GM13977 (cell line): ENCODE data around the gene TMEM18.

Source experiments
- DNase-seq: peaks from one replicate; pipeline ENCODE4 v3.0.0; 2012; ENCODE audit warnings: low spot score
- in situ Hi-C: fragments of 300-500 bp; cut with MboI; formaldehyde crosslinking; loops from one replicate; pipeline ENCODE4 v1.12.0; 2022; ENCODE audit warnings: low sequenced_read_pairs, low pct_unique_long_range_greater_than_20kb, mixed read lengths, inconsistent platforms; ENCODE audit not compliant: unreplicated experiment
- TF ChIP-seq, protein P1 (sequence below): IDR thresholded peaks from 2 replicates; pipeline ENCODE4 v1.5.1; 2012; ENCODE audit warnings: mild to moderate bottlenecking, control low read depth; ENCODE audit not compliant: insufficient read depth; ENCODE audit errors: extremely low read depth, missing control alignments

Gene TMEM18

DNA sequence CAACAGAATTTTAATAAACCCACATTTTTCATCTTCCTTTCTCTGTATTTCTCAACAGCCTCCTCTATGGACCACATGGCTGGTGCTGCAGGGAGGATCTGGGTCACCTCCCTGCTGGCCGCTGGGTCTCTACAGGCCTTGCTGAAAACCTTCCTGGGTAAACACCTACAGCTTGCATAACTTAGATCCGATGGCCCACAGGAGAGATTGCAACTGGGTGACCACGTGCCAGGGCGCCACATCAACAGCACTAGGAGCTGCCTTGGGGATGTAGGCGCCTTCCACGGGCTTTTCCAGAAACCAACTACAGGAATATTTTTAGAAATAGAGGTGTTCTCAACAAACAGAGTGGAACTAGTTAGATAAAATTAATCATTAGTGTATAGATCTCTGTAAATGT, 19.4 kb downstream of the TMEM18 start:
- TF ChIP-seq, protein P1, sequence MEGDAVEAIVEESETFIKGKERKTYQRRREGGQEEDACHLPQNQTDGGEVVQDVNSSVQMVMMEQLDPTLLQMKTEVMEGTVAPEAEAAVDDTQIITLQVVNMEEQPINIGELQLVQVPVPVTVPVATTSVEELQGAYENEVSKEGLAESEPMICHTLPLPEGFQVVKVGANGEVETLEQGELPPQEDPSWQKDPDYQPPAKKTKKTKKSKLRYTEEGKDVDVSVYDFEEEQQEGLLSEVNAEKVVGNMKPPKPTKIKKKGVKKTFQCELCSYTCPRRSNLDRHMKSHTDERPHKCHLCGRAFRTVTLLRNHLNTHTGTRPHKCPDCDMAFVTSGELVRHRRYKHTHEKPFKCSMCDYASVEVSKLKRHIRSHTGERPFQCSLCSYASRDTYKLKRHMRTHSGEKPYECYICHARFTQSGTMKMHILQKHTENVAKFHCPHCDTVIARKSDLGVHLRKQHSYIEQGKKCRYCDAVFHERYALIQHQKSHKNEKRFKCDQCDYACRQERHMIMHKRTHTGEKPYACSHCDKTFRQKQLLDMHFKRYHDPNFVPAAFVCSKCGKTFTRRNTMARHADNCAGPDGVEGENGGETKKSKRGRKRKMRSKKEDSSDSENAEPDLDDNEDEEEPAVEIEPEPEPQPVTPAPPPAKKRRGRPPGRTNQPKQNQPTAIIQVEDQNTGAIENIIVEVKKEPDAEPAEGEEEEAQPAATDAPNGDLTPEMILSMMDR = no peak
- DNase-seq = no peak
- in situ Hi-C loops = no loop called here

DNA sequence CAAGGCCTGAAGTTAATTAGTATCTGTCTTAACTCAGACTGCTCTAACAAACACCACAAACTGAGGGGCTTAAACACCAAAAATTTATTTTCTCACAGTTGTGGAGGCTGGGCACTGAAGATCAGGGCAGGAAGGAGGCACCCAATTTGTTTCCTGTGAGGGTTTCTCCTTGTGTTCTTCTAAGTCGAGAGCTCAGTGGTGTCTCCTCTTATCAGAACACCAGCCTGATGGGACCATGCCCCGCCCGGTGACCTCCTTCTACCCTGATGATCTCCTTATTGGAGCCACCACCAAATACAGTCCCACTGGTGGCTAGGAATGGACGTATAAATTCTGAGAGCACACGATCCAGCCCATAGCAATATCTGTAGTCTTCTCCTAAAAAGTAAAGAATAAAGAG, 20.5 kb downstream of the TMEM18 start:
- in situ Hi-C loops = no loop called here
- TF ChIP-seq, protein P1 = no peak
- DNase-seq = no peak

DNA sequence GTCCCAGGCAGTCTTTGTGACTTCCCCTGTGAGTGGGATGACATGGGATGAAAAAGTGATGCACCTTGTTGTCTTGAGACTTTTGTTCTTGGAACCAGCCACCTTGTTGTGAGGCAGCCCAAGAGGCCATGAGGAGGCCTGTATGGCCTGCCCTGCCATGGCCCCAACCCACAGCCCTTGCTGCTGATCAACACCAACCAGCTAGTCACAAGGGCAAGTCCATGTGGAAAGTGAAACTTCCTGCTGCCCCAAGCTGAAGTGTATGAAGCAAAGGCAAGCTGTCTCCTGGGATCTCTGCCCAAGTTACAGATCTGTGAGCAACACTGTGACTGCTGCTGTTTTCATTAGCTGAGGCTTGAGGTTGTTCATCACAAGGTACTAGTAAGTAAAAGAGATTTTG, 21.6 kb downstream of the TMEM18 start:
- TF ChIP-seq, protein P1 = no peak
- in situ Hi-C loops = no loop called here
- DNase-seq = no peak

DNA sequence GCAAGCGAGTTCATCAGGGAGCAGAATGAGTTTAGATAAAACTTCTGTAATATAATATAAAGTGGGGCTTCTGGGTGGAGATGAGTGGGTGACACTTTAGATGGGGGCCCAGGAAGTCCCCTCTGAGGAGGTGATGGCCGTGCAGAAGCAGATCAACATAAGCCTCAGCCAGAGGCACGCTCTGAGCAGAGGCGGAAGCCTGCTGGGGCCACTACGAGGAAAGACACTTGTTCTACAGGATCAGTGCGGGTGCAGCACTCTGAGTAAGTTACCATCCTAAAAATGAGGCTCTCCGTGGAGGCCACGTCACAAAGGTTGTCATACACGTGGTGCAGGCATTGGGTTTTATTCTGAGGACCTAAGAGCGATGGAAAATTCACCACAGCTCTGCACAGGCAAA, 22.3 kb downstream of the TMEM18 start:
- TF ChIP-seq, protein P1 = no peak
- DNase-seq = no peak
- in situ Hi-C loops = no loop called here

DNA sequence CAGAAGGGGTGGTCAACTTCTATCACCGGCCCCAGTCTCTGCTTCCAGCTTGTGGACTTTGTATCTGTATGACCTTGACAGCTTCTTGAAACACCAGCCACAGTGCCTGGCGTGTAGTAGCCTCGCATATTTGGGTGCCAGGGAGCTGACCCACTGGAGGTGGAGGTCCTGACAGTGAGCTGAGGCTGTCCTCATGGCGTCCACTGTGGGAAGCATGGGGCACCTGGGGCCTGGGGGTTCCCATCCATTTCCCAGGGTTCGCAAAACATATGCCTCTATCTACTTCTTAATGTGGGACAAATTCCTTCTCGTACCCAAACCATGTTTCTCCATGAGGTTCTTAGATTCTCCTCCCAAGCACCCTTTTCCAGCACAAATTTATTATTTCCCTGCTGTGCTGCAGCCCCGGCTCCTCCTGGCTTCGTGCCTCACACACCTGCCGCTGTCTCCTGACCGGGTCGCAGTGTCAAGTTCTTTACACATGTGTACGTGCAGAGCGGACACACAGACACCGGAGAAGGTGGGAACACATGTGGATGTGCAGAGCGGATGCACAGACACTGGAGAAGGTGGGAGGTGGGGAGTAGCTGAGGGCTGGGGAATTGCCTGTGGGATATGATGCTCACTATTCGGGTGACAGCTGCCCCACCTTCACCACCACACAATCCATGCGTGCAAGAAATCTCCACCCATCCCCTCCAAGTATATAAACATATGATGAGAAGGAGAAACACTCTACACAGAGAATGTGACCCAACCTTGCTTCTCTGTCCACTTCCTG, 23.4 kb downstream of the TMEM18 start:
- in situ Hi-C loops = no loop called here
- DNase-seq = no peak
- TF ChIP-seq, protein P1 = no peak

DNA sequence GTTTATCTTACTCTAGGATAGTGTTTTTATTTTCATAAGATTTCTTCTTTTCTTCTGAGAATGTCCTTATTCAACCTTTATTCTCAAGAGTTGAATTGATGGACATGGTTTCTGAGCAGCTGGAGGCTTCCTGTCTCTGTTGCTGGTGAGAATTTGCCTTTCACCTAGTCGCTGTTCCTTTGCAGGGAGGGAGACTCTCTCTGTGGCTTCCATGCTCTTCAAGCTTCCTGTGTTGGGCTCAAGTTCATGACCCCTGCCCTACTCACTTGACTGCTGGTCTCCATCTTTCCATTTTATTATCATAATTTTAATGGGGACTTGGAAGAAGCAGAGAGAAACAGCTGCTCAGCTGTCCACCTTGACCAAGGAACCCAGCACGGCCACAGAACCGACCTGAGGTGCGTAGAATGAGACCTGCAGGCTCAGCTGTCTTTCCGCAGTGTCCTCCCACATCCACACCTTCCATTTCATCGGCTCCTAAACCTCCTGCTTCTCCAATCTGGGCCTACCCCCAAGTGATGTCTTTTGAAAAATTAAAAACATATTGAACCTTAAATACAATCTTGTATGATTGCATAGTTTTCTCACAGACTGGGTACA, 24.2 kb downstream of the TMEM18 start:
- TF ChIP-seq, protein P1 = no peak
- in situ Hi-C loops = no loop called here
- no peak for DNase-seq
